Mononuclear cell (primary cell): ENCODE data around the gene ARID3A. TPM values are rescaled to one million over a fixed set of nuclear protein-coding genes. Genes with fewer than 3 reads are reported as not detected.
"Not testable (repeated sequence)": the region's sequence is repeated elsewhere in the genome, so short reads cannot be mapped to it uniquely, and the experiment has no call there.

ENCODE experiments used
- H3K27me3 ChIP-seq: 2 replicates; pipeline ENCODE4 v1.6.0; 2011; ENCODE audit warnings: low read length, control low read depth; ENCODE audit not compliant: insufficient read depth
- H3K4me1 ChIP-seq: 2 replicates; pipeline ENCODE4 v1.5.1; 2011; ENCODE audit warnings: mild to moderate bottlenecking, low read length, control low read depth; ENCODE audit not compliant: insufficient read depth
- H3K4me3 ChIP-seq: 2 replicates; pipeline ENCODE4 v1.5.1; 2011; ENCODE audit warnings: mild to moderate bottlenecking, low read length, moderate library complexity
- H3K9me3 ChIP-seq: 2 replicates; pipeline ENCODE4 v1.5.1; 2011; ENCODE audit warnings: low read depth, mild to moderate bottlenecking, control low read depth, low read length
- total RNA-seq: library from RNA; depleted of rRNA; stranded (reverse); fragments of >200 nt; gene quantifications from one replicate; pipeline ENCODE4 v1.2.3, GENCODE V29; 2012

ARID3A gene
- total RNA-seq, 1 donor: 8.0 TPM

DNA sequence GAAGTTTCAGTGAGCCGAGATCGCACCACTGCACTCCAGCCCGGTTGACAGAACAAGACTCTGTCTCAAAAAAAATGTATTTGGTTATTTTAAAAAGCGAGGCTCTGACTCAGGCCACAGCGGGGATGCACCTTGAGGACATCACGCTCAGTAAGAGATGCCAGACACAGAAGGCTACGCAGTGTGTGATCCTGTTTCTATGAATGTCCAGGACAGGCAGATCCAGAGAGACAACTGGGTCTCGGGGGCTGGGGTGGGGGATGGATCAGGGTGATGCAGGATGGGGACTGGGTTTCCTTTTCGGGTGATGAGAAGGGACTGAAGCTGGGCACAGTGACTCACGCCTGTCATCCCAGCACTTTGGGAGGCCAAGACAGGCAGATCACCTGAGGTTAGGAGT, 38.2 kb upstream of the ARID3A start:
- Histone ChIP-seq H3K9me3 (no peaks in the 10 kb centered on the region), H3K4me3 (no peak overlapping the region), H3K4me1 (peaks cover 7% of the 10 kb centered on the region), H3K27me3 (no peaks in the 10 kb centered on the region)

DNA sequence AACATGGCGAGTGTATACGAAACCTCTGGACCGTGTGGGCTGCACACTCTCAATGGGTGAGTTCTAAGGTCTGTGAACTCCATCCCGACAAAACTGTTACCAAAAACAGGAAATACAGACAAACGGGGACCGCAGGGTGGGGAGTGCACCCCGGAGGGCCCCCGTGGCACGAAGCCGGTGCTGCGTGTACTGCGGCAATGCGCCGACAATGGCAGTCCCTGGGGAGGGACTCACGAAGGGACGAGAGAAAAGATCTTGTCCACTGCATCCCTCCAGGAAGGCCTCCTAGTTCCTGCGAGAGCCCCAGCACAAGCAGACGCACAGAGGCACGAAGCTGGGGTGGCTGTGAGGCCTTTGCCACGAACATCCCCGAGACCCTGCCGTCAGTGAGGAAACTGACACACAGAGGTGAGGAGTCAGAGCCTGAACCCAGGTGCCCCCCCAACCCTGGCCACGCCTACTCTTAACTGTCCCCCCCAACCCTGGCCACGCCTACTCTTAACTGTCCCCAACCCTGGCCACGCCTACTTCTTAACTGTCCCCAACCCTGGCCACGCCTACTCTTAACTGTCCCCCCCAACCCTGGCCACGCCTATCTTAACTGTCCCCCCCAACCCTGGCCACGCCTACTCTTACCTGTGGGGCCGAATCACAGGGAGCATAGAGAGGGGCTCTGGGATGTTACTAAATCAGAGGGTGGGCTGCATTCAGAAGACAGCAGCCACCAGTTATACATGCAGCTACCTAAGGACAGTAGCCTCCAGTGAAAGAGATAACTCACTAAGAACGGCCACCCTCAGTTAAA, 37.1 kb upstream of the ARID3A start:
- H3K9me3 ChIP-seq: no peaks in the 10 kb centered on the region
- H3K4me1 ChIP-seq: peaks cover 11% of the 10 kb centered on the region
- no peaks in the 10 kb centered on the region for H3K27me3 ChIP-seq
- no peak overlapping the region for H3K4me3 ChIP-seq

DNA sequence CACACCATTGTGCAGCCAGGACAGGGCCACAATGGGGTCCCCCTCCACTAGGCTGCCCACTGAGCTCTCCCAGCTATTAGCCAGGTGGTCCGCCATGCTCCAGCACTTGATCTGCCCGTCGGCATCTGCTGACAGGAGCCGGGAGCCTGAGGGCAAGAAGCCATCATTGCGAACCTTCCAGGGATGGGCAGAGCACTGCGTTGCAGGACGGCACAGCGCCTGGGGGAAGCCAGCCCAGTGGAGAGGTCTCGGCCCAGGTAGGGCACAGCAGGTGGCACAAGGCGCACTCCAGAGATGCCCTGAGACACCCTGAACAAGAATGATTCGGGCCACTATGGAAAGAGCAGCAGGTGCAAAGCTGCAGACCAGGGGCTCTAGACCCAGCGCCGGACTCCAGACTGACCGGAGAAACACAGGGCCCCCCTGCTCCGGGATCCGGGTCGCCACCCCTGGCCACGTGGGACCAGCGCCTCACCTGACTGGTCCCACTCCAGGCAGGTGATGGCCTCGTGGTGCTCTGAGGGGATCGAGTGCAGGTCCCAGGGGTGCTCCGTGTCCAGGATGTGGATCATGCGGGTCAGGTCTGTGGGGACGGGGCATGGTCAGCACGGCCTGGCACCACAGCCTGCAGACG, 36.1 kb upstream of the ARID3A start:
- Histone ChIP-seq H3K9me3 (no peaks in the 10 kb centered on the region), H3K4me1 (peaks cover 18% of the 10 kb centered on the region), H3K27me3 (no peaks in the 10 kb centered on the region), H3K4me3 (no peak overlapping the region)

DNA sequence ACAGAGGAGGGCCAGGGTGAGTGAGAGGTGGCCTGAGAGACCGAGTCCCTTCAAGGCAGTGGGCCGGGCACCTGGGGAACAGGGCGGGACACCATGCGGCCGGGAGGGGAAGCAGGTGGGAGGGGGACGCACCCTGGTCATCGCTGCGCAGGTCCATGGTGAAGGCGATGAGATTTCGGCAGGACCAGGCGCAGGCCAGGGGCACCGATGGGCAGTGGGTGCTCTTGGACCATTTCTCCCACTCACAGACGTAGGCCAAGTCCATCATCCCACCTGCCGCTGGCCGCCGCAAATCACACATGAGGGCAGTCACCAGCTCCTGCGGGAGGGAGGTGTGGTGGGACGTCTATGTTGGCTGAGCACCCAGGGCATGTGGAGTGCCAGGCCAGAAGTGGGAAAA, 35.0 kb upstream of the ARID3A start:
- Histone ChIP-seq H3K4me3 (no peak overlapping the region), H3K4me1 (peaks cover 18% of the 10 kb centered on the region), H3K9me3 (no peaks in the 10 kb centered on the region), H3K27me3 (no peaks in the 10 kb centered on the region)

DNA sequence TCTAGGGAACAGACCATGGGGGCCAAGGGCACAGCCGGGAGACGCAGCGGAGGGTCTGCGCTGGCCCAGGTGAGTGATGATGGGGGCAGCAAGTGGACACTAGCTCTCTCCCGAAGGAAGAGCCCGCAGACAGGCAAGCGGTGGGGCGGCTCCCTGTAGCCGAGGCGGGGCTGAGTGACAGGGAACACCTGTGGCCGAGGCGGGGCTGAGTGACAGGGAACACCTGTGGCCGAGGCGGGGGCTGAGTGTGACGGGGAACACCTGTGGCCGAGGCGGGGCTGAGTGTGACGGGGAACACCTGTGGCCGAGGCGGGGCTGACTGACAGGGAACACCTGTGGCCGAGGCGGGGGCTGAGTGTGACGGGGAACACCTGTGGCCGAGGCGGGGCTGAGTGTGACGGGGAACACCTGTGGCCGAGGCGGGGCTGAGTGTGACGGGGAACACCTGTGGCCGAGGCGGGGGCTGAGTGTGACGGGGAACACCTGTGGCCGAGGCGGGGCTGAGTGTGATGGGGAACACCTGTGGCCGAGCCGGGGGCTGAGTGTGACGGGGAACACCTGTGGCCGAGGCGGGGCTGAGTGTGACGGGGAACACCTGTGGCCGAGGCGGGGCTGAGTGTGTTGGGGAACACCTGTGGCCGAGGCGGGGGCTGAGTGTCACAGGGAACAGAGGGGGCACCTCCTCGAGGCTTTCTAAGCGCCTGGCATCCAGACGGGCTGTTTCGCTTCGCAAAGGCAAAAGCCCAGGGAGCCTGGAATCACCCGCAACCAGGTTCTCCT, 34.2 kb upstream of the ARID3A start:
- H3K9me3 ChIP-seq: not testable (repeated sequence)

DNA sequence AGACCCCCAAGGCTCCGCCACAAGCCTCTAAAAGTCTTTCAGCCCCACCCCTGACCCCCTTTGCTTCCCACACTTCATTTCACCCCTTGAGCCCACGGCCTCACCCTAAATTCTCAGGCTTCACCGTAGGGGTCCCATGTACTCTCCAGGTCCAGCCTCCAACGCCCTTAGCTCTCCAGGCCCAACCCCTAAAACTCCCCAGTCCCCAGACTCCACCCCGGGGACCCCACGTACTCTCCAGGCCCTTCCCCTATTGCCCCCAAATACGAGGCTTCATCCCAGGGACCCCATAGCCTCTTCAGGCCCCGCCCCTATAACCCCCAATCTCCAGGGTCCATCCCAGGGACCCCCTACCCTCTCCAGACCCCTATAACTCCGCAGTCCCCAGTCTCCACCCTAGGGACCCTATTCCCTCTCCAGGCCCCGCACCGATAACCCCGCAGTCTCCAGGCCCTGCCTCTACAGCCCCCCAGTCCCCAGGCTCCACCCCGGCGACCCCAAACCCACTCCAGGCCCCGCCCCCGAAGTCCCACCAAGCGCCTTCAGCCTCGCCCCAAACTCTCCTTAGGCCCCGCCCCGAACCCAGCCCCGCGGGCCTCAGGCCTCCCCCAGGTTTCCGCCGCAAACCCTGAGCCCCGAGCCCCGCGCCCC, 33.5 kb upstream of the ARID3A start:
- H3K27me3 ChIP-seq: no peaks in the 10 kb centered on the region
- H3K9me3 ChIP-seq: no peaks in the 10 kb centered on the region
- H3K4me1 ChIP-seq: peaks cover 18% of the 10 kb centered on the region
- H3K4me3 ChIP-seq: peak overlapping the region; percentile 63

More for the DNA sequence above, 34.2 kb upstream of the ARID3A start:
- not testable (repeated sequence) for H3K27me3 ChIP-seq
- Histone ChIP-seq H3K4me3 (peak overlapping the region; percentile 63), H3K4me1 (peaks cover 18% of the 10 kb centered on the region)

DNA sequence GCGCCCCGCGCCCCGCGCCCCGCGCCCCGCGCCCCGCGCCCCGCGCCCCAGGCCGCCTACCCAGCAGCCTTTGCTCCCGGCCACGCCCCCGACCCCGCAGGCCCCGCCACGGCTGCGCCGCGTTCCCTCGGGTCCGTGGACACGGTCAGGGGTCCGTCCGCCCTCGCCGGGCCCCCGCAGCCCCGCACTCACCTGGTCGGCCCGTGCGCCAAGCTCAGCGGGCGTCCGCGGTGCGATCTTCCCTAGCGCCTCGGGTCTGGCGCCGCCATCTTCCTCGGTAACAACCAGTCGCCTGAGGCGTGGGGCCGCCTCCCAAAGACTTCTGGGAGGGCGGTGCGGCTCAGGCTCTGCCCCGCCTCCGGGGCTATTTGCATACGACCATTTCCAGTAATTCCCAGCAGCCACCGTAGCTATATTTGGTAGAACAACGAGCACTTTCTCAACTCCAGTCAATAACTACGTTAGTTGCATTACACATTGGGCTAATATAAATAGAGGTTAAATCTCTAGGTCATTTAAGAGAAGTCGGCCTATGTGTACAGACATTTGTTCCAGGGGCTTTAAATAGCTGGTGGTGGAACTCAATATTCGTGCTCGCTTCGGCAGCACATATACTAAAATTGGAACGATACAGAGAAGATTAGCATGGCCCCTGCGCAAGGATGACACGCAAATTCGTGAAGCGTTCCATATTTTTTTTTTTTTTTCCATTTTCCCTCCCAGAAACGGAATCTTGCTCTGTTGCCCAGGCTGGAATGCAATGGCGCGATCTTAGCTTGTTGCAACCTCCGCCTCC, 32.7 kb upstream of the ARID3A start, which contains the start of the genes MED16 and RNU6-9:
MED16 (minus strand) TSS at position 294 of the 796 bp plus-strand sequence. CDS start 2,056 bp downstream, outside the sequence.
RNU6-9 (plus strand) TSS at position 591 of the 796 bp plus-strand sequence.
- Histone ChIP-seq H3K27me3 (no peaks in the 10 kb centered on the region), H3K4me3 (peak within 1 kb of the TSS; percentile 63), H3K4me1 (peaks cover 18% of the 10 kb centered on the region), H3K9me3 (no peaks in the 10 kb centered on the region)

DNA sequence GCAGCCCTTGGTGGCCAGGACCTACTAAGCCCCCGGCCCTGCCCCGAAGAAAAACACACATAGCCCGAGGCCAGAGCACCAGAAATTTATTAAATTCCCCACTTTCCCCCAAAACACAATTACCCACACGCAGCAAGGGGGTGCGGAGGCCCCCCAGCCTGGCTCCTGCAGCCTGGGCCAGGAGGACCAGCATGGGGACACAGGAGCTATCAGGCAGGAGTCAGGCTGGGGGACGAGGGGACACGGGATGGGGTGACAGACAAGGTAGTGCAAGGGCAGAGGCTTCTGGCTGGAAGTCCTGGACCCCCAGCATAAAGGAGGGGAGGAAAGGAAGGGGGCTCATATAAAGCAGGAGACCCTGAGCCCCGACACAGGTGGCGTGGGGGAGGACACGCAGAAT, 29.4 kb upstream of the ARID3A start:
- Histone ChIP-seq H3K4me3 (no peak overlapping the region), H3K4me1 (peaks cover 18% of the 10 kb centered on the region), H3K27me3 (no peaks in the 10 kb centered on the region), H3K9me3 (no peaks in the 10 kb centered on the region)

DNA sequence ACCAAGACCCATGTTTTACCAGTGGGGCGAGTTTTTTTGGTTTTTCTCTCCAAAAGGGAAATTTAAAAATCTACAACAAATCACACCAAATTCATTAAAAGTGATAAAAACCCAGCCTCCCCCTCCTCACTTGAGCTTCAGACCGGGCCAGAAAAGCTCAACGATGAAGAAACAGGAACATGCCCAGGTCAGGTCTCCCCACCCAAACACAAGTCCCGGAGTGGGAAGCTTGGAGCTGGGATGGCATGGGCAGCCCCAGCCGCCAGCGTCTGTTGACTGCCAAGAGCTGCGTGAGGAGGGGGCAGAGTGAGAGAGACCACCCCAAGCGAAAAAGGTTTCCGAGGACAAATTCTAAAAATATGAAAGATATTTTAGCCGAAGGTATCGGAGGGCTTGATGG, 28.8 kb upstream of the ARID3A start:
- Histone ChIP-seq H3K27me3 (no peaks in the 10 kb centered on the region), H3K4me3 (no peak overlapping the region), H3K9me3 (no peaks in the 10 kb centered on the region), H3K4me1 (peaks cover 15% of the 10 kb centered on the region)

DNA sequence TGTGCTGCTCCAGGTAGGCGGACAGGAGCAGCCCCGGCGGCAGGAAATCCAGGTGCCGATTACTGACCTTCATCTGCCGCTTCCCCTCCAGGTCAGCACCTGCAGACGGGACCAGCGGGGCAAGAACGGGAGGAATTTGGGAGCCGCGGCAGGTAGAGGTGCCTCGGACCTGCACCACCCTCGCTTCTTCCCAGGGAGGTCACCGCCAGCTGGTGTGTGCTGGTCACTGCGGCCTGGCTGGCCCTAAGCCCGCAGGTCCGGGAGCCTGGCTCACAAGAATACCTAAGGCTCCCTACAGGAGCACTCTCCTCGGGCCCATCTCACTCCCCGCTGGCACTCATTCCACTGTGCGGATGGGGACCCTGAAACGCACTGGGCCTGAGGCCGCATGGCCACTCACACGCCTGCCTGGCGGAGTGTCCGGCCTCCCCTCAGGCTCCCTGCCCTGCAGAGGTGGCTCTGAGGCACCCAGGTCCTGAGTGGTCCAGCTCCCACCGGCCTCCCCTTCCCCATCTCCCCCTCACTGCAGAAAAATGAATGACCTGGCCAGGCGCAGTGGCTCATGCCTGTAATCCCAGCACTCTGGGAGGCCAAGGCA, 28.3 kb upstream of the ARID3A start:
- H3K4me1 ChIP-seq: peaks cover 12% of the 10 kb centered on the region
- H3K27me3 ChIP-seq: no peaks in the 10 kb centered on the region
- H3K4me3 ChIP-seq: no peak overlapping the region
- H3K9me3 ChIP-seq: no peaks in the 10 kb centered on the region

DNA sequence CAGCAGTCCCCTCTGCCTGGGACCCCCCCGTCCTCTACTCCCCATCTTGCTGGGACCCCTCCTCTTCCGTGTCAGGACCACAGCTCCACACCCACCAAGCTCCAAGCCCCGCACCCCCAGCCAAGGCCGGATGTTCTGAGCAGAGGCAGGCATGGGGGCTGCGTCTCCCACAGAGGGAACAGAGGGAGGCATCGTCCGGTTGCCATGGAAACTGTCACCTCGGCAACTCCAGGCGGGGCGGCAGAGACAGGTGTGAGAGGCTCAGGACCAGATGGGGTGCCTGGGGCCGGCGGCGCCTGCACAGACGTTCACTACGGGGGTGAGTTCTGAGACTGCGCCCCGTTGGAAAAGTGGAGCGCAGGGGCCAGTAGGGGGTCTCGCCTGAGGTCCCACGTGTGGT, 27.2 kb upstream of the ARID3A start:
- H3K4me1 ChIP-seq: peaks cover 9% of the 10 kb centered on the region
- H3K4me3 ChIP-seq: no peak overlapping the region
- no peaks in the 10 kb centered on the region for H3K9me3 ChIP-seq
- H3K27me3 ChIP-seq: no peaks in the 10 kb centered on the region

DNA sequence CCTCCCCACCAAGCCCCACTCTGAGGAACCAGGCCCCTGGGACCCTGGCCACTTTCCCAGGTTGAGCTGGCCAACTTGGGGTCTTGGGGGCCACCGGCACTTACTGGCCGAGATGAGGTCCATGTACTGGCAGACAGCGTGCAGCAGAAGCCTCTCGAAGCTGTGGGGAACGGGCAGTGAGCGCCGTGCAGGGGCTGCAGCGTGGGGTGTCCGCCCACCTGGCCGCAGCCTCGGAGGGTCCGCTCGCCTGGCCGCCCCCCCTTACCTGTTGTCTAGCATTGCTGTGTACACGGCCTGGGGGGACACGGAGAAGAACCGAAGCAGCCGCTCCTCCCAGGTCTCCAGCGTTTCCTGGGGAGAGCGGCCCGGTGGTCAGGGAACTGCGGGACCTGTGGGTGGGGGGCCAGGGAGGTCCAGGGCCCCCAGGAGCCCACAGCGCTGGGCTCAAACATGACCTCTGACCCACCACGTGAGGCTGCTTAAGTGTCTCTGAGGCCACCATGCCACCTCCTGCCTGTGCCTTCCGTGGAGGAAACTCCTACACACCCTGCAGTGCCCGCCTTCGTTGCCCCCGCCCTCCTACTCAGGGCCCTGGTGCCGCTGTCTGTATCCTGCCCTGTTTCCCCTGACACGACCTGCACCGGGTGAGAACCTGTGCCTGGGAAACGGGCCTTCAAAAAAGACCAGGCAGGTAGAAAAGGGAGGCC, 26.3 kb upstream of the ARID3A start:
- Histone ChIP-seq H3K27me3 (no peaks in the 10 kb centered on the region), H3K4me3 (no peak overlapping the region), H3K9me3 (no peaks in the 10 kb centered on the region), H3K4me1 (peaks cover 4% of the 10 kb centered on the region)

DNA sequence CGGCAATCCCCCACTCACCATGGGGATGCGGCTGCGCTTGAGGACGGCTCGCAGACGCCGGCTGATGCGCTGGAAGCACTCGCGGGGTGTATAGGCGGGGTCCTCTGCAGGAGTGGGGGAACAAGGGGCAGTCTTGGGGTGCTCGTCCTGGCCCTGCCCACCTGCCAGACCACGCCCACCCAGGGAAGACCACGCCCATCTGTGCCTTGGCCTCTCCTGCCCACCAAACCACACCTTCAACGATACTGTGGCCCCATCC, 25.9 kb upstream of the ARID3A start:
- Histone ChIP-seq H3K4me3 (no peak overlapping the region), H3K27me3 (no peaks in the 10 kb centered on the region), H3K4me1 (peaks cover 4% of the 10 kb centered on the region), H3K9me3 (no peaks in the 10 kb centered on the region)
